ENCODE measurements around the gene AIFM2. TPM values are rescaled to one million over a fixed set of nuclear protein-coding genes. Genes with fewer than 3 reads are reported as not detected.

AIFM2 gene
- total and polyA plus RNA-seq, 10 of the 15 experiments (the other 5 are each of a cell fraction or from before 2014, with no cell fraction given) = 4.5 to 30.8 (median 15.6) TPM

GRCh38 chr10:70090013-70090412 lies 42.6 kb downstream of the AIFM2 start (continued):
- no peak for TF ChIP-seq WRNIP1 (IDR thresholded peaks at IDR 0.05; ENCODE audit: borderline replicate concordance, low read depth, low read length)
- TF ChIP-seq LARP7 (IDR thresholded peaks at IDR 0.05) = no peak
- TF ChIP-seq EZH2 (IDR thresholded peaks at IDR 0.05; ENCODE audit: borderline replicate concordance, control insufficient read depth, low read depth, low read length) = no peak
- no peak for TF ChIP-seq RFX5 (IDR thresholded peaks at IDR 0.05; ENCODE audit: low read depth, low read length)

GRCh38 chr10:70088308-70088698 lies 44.3 kb downstream of the AIFM2 start:
- DNase-seq (ENCODE audit: low read depth, low spot score) (no peak), ATAC-seq (no peak), FAIRE-seq (no peak)
- Histone ChIP-seq H3K4me3 (no peak overlapping the region), H3K4me2 (ENCODE audit: control insufficient read depth, insufficient read depth) (no peak overlapping the region), H3K9ac (ENCODE audit: control insufficient read depth, insufficient read depth, low read length) (no peak overlapping the region), H3K4me1 (ENCODE audit: control insufficient read depth, insufficient read depth, low read length) (peaks cover 2% of the 10 kb centered on the region; the same call in 1 of the 2 replicates), H4K20me1 (ENCODE audit: control insufficient read depth, insufficient read depth) (no peaks in the 10 kb centered on the region), H3K79me2 (ENCODE audit: control insufficient read depth, insufficient read depth, low read length) (no peaks in the 10 kb centered on the region), H3K27ac (ENCODE audit: control insufficient read depth, insufficient read depth) (no peak overlapping the region), H2AFZ (ENCODE audit: control insufficient read depth, low read depth, low read length) (no peak overlapping the region), H3K9me3 (replicated peaks; ENCODE audit: control insufficient read depth, insufficient read depth, low read length) (no peaks in the 10 kb centered on the region), H3K27me3 (replicated peaks in 1 of 2; ENCODE audit: control insufficient read depth in 2 of 2, insufficient read depth in 2 of 2, low read length in 1 of 2) (no peaks in the 10 kb centered on the region), H3K36me3 (ENCODE audit: control insufficient read depth in 2 of 2, insufficient read depth in 2 of 2, low read length in 1 of 2) (no peaks in the 10 kb centered on the region)
- in situ Hi-C loops (cut with MboI) (no loop called here), intact Hi-C loops (cut with micrococcal nuclease; ENCODE audit: unreplicated experiment) (no loop called here)
- no peak for TF ChIP-seq CTCF (IDR thresholded peaks at IDR 0.05 in 2 of 3, conservative IDR thresholded peaks at IDR 0.05 in 1 of 3; ENCODE audit: control insufficient read depth in 2 of 3, extremely low read depth in 1 of 3, insufficient read depth in 1 of 3, low read depth in 3 of 3, low read length in 3 of 3)
- TF ChIP-seq TCF7 (IDR thresholded peaks at IDR 0.05; ENCODE audit: borderline replicate concordance) = no peak
- no peak for TF ChIP-seq GABPA (IDR thresholded peaks at IDR 0.05; ENCODE audit: low read depth)
- no peak for TF ChIP-seq ZBTB11 (CRISPR knock-in tag; IDR thresholded peaks at IDR 0.05)
- CTCF ChIA-PET = no interaction called here
- SMC1A ChIA-PET (ENCODE audit: uncharacterized antibody, unreplicated experiment) = interaction anchor here (0.6 kb wide), 1 partner anchor 105 kb away, joined by 4 read pairs; no protein-coding TSS in a partner anchor
- RAD21 ChIA-PET (ENCODE audit: unreplicated experiment) = no interaction called here
- POLR2A ChIA-PET = no interaction called here
- BruUV-seq (replicated peaks) = no TSS peak
- WGBS (ENCODE audit: insufficient coverage, insufficient replicate concordance, low lambda C conversion rate, missing lambda C conversion rate) = 62% methylated on average over 3 of the region's 3 CpGs

Measured in GM12878 (cell line).